ENCODE results near the gene ADARB1. TPM values are rescaled to one million over a fixed set of nuclear protein-coding genes. Genes with fewer than 3 reads are reported as not detected.

ADARB1 gene
- total and polyA plus RNA-seq, 2 of the 8 experiments (the other 6 are each of a cell fraction or from before 2014, with no cell fraction given): 4.7 to 14.9 TPM

DNA sequence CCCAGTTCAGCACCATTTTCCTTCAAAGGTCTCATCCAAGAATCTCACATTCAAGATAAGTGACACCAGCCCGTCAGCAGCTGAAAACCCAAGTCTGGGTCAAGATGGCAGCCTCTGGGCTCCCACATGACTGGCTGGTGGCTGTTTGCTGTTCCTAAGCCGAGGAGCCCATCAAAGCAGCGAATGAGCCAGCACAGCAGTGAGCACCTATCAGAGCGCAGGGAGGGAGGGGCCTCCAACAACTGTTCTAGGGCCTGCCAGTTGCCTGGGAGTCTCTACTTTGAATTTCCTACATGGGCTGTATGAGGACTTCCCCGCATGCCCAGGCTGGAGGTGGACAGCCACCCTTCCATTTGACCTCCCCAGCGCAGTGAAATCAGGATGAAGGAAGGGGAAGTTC is 102.7 kb downstream of the ADARB1 start:
- H2BK12ac ChIP-seq (ENCODE audit: low read depth, low read length): no peak overlapping the region
- no peak overlapping the region for H2AK5ac ChIP-seq (ENCODE audit: low read depth, low read length)
- no peak overlapping the region for H3K14ac ChIP-seq (ENCODE audit: insufficient read length)
- no peaks in the 10 kb centered on the region for H3K36me3 ChIP-seq (ENCODE audit: control insufficient read depth in 2 of 4, insufficient read depth in 4 of 4, low read length in 3 of 4)
- H3K27ac ChIP-seq (ENCODE audit: low read depth, low read length): no peak overlapping the region
- no peaks in the 10 kb centered on the region for H3K79me2 ChIP-seq (ENCODE audit: control insufficient read depth in 1 of 2, insufficient read depth in 2 of 2, low read length in 2 of 2)
- no peaks in the 10 kb centered on the region for H3K79me1 ChIP-seq (ENCODE audit: low read depth, low read length)
- H3K9me3 ChIP-seq (ENCODE audit: insufficient read depth in 2 of 2, low read depth in 1 of 2, low read length in 1 of 2): no peaks in the 10 kb centered on the region
- ChIA-PET POLR2A (ENCODE audit: partially characterized antibody) (no interaction called here), CTCF (ENCODE audit: partially characterized antibody) (no interaction called here)
- H3K27me3 ChIP-seq (replicated peaks in 1 of 4; ENCODE audit: control insufficient read depth in 3 of 4, extremely low read depth in 1 of 4, insufficient read depth in 3 of 4, low read length in 3 of 4): no peaks in the 10 kb centered on the region
- H3K4ac ChIP-seq (replicated peaks; ENCODE audit: insufficient read length, low read depth, low read length): no peak overlapping the region
- no peak overlapping the region for H3K4me2 ChIP-seq (ENCODE audit: insufficient read depth in 1 of 2, low read depth in 2 of 2, low read length in 2 of 2)
- H3K23me2 ChIP-seq (ENCODE audit: low read depth, low read length): no peaks in the 10 kb centered on the region
- H4K91ac ChIP-seq (replicated peaks; ENCODE audit: insufficient read length, low read length): no peak overlapping the region
- no peak overlapping the region for H4K5ac ChIP-seq (ENCODE audit: insufficient read length, low read depth, low read length)
- peaks cover 0 to 3% (median 0%) of the 10 kb centered on the region in 4 experiments; a peak in 1 of 7 replicates for H3K4me1 ChIP-seq (replicated peaks in 1 of 4; ENCODE audit: control insufficient read depth in 3 of 4, insufficient read depth in 4 of 4, low read length in 3 of 4)
- H4K20me1 ChIP-seq (replicated peaks in 1 of 2; ENCODE audit: control insufficient read depth in 1 of 2, insufficient read depth in 2 of 2, low read length in 2 of 2): no peaks in the 10 kb centered on the region
- no peak overlapping the region for H2BK15ac ChIP-seq (ENCODE audit: low read length)
- no peak overlapping the region for H2BK120ac ChIP-seq (replicated peaks; ENCODE audit: low read depth, low read length)
- H3K9ac ChIP-seq (replicated peaks in 1 of 4; ENCODE audit: extremely low read depth in 1 of 4, low read depth in 3 of 4, low read length in 3 of 4): no peak overlapping the region
- no peak overlapping the region for H2BK20ac ChIP-seq (ENCODE audit: low read length)
- no peak overlapping the region for H3K18ac ChIP-seq (ENCODE audit: extremely low read depth, low read length)
- H2AFZ ChIP-seq (ENCODE audit: low read length): no peak overlapping the region
- H3K56ac ChIP-seq (replicated peaks; ENCODE audit: insufficient read length, low read depth, low read length): no peak overlapping the region
- FAIRE-seq (no peak), DNase-seq (ENCODE audit: low read depth in 1 of 2, low spot score in 2 of 2) (no peak)
- H3K4me3 ChIP-seq (ENCODE audit: extremely low read depth in 1 of 4, insufficient read depth in 2 of 4, low read depth in 3 of 4, low read length in 4 of 4): no peak overlapping the region
- WGBS, 2 experiments (ENCODE audit: extremely low coverage in 1 of 2, insufficient coverage in 1 of 2, insufficient read length in 1 of 2, insufficient replicate concordance in 2 of 2, low coverage in 1 of 2, low lambda C conversion rate in 2 of 2, missing lambda C conversion rate in 1 of 2): 91% methylated on average over 6 of the region's 6 CpGs; no CpG with 5 or more reads in 1 of the 2 experiments
- H2BK5ac ChIP-seq (ENCODE audit: low read depth, low read length): no peak overlapping the region
- no peak overlapping the region for H3K23ac ChIP-seq (ENCODE audit: insufficient read length)
- H4K8ac ChIP-seq (ENCODE audit: extremely low read depth, insufficient read depth, low read length): no peak overlapping the region
- TF ChIP-seq TBP (IDR thresholded peaks at IDR 0.05; ENCODE audit: low read depth, low read length): no peak
- no peak for TF ChIP-seq SP4 (IDR thresholded peaks at IDR 0.05; ENCODE audit: low read length)

All from H1 (cell line).